Breast epithelium (tissue), 4 donors: ENCODE measurements around the gene MEF2B. TPM values are rescaled to one million over a fixed set of nuclear protein-coding genes. Genes with fewer than 3 reads are reported as not detected.
"Not testable (repeated sequence)": the region's sequence is repeated elsewhere in the genome, so short reads cannot be mapped to it uniquely, and the experiment has no call there.

Experiments used
- DNase-seq, 2 donors: peaks; one replicate each; pipeline ENCODE4 v3.0.0-alpha.2; 2019; ENCODE audit warnings: low spot score in 2 of 2
- H3K27ac ChIP-seq, 2 donors: fragments of 200-600 bp; sonication (generic) in 1 of 2; one replicate each; pipeline ENCODE4 v1.5.1; 2016 to 2019; ENCODE audit warnings: mild to moderate bottlenecking in 1 of 2
- H3K27me3 ChIP-seq, 2 donors: fragments of 200-600 bp; sonication (generic) in 1 of 2; one replicate each; pipeline versions ENCODE4 v1.5.1 to v1.6.0; 2017 to 2019; ENCODE audit warnings: control low read depth in 1 of 2, mild to moderate bottlenecking in 1 of 2
- H3K36me3 ChIP-seq: fragments of 200-600 bp; one replicate; pipeline ENCODE4 v1.5.1; 2019
- H3K4me1 ChIP-seq, 2 donors: fragments of 200-600 bp; sonication (generic); one replicate each; pipeline ENCODE4 v1.5.1; 2016 to 2019; ENCODE audit warnings: control low read depth in 1 of 2
- H3K4me3 ChIP-seq, 3 donors: fragments of 200-600 bp; sonication (generic); 1 replicate in 2 of 3; 2 replicates in 1 of 3; pipeline ENCODE4 v1.5.1; 2016 to 2019; ENCODE audit warnings: mild to moderate bottlenecking in 3 of 3, moderate library complexity in 2 of 3
- H3K9me3 ChIP-seq, 2 donors: fragments of 200-600 bp; sonication (generic) in 1 of 2; one replicate each; pipeline ENCODE4 v1.5.1; 2016 to 2019; ENCODE audit warnings: control low read depth in 1 of 2
- CTCF ChIP-seq, 3 donors: fragments of 450-650 bp; IDR thresholded peaks; one replicate each; pipeline ENCODE4 v1.5.1; 2016 to 2017; ENCODE audit warnings: antibody characterized with exemption in 3 of 3, mild to moderate bottlenecking in 3 of 3, moderate library complexity in 3 of 3
- POLR2A ChIP-seq: fragments of 450-650 bp; IDR thresholded peaks from one replicate; pipeline ENCODE4 v1.6.1; 2016; ENCODE audit warnings: antibody characterized with exemption, mild to moderate bottlenecking, moderate library complexity
- POLR2AphosphoS5 ChIP-seq, 3 donors: sonication (generic); formaldehyde crosslinking; IDR thresholded peaks; one replicate each; pipeline ENCODE4 v1.6.1; 2017; ENCODE audit warnings: antibody characterized with exemption in 3 of 3
- intact Hi-C: fragments of 100-400 bp; cut with DNase I; formaldehyde crosslinking; loops from one replicate; pipeline ENCODE4 v1.15.1; 2023; ENCODE audit warnings: low total_unique reads
- total RNA-seq, 3 donors: library from RNA; depleted of rRNA; stranded (reverse); fragments of >200 nt; gene quantifications; one replicate each; pipeline ENCODE4 v1.1.0, GENCODE V29; 2016

MEF2B gene
- total RNA-seq, 3 donors from 2014 or later: 0.59 to 0.64 TPM; not detected in 1

GRCh38 chr19:19109601-19110000, 60.5 kb downstream of the MEF2B start:
- H3K36me3 ChIP-seq: no peaks in the 10 kb centered on the region
- TF ChIP-seq POLR2AphosphoS5 (IDR thresholded peaks at IDR 0.05) (no peak), CTCF (IDR thresholded peaks at IDR 0.05) (no peak), POLR2A (no peak)
- no peak for DNase-seq
- no peak overlapping the region for H3K27ac ChIP-seq
- H3K4me3 ChIP-seq: no peak overlapping the region
- no peaks in the 10 kb centered on the region for H3K27me3 ChIP-seq
- no peaks in the 10 kb centered on the region for H3K4me1 ChIP-seq
- no peaks in the 10 kb centered on the region for H3K9me3 ChIP-seq
- intact Hi-C loops: no loop called here

GRCh38 chr19:19107654-19108053, 62.4 kb downstream of the MEF2B start:
- Histone ChIP-seq H3K4me1 (no peaks in the 10 kb centered on the region), H3K36me3 (no peaks in the 10 kb centered on the region), H3K4me3 (no peak overlapping the region), H3K27ac (no peak overlapping the region), H3K27me3 (no peaks in the 10 kb centered on the region), H3K9me3 (no peaks in the 10 kb centered on the region)
- intact Hi-C loops: no loop called here
- DNase-seq: no peak
- TF ChIP-seq POLR2AphosphoS5 (IDR thresholded peaks at IDR 0.05) (no peak), POLR2A (no peak), CTCF (IDR thresholded peaks at IDR 0.05) (no peak)

- H3K27me3 ChIP-seq, H3K4me3 ChIP-seq, H3K9me3 ChIP-seq, H3K4me1 ChIP-seq, intact Hi-C loops, DNase-seq, H3K27ac ChIP-seq, H3K36me3 ChIP-seq: not testable (repeated sequence)
Observed at GRCh38 chr19:19106938-19107337, 63.1 kb downstream of the MEF2B start.

GRCh38 chr19:19106056-19106551, 64.0 kb downstream of the MEF2B start:
- DNase-seq: no peak
- H3K36me3 ChIP-seq: no peaks in the 10 kb centered on the region
- peak overlapping the region; percentile 27 to 70 (median 54) for H3K4me3 ChIP-seq
- H3K9me3 ChIP-seq: no peaks in the 10 kb centered on the region
- H3K27ac ChIP-seq: peak overlapping the region; percentile 50 to 71
- TF ChIP-seq POLR2A: no peak
- TF ChIP-seq CTCF (IDR thresholded peaks at IDR 0.05): no peak
- TF ChIP-seq POLR2AphosphoS5 (IDR thresholded peaks at IDR 0.05): no peak
- no peaks in the 10 kb centered on the region for H3K27me3 ChIP-seq
- no peaks in the 10 kb centered on the region for H3K4me1 ChIP-seq
- intact Hi-C loops: no loop called here

- Histone ChIP-seq H3K9me3 (no peaks in the 10 kb centered on the region), H3K36me3 (no peaks in the 10 kb centered on the region), H3K4me3 (peak overlapping the region; percentile 27 to 70 (median 54)), H3K27me3 (no peaks in the 10 kb centered on the region), H3K27ac (peak overlapping the region; percentile 50 to 71), H3K4me1 (no peaks in the 10 kb centered on the region)
- DNase-seq: peak in 1 of 2 donors; percentile 37
- TF ChIP-seq POLR2AphosphoS5 (IDR thresholded peaks at IDR 0.05): peak in 1 of 3 donors; percentile 18
- no peak for TF ChIP-seq CTCF (IDR thresholded peaks at IDR 0.05)
- TF ChIP-seq POLR2A: no peak
- intact Hi-C loops: no loop called here
Observed at GRCh38 chr19:19105365-19106055, 64.6 kb downstream of the MEF2B start.
